ENCODE results near the gene MYOM1.

GRCh38 chr18:3180325-3180724, 39.4 kb downstream of the MYOM1 start:
- TF ChIP-seq, protein P1, sequence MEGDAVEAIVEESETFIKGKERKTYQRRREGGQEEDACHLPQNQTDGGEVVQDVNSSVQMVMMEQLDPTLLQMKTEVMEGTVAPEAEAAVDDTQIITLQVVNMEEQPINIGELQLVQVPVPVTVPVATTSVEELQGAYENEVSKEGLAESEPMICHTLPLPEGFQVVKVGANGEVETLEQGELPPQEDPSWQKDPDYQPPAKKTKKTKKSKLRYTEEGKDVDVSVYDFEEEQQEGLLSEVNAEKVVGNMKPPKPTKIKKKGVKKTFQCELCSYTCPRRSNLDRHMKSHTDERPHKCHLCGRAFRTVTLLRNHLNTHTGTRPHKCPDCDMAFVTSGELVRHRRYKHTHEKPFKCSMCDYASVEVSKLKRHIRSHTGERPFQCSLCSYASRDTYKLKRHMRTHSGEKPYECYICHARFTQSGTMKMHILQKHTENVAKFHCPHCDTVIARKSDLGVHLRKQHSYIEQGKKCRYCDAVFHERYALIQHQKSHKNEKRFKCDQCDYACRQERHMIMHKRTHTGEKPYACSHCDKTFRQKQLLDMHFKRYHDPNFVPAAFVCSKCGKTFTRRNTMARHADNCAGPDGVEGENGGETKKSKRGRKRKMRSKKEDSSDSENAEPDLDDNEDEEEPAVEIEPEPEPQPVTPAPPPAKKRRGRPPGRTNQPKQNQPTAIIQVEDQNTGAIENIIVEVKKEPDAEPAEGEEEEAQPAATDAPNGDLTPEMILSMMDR (conservative IDR thresholded peaks at IDR 0.05; ENCODE audit: low read length): no peak
- TF ChIP-seq EZH2phosphoT487 (IDR thresholded peaks at IDR 0.05; ENCODE audit: borderline replicate concordance, low read depth, low read length): no peak
